Astrocyte of the cerebellum (primary cell): ENCODE measurements around the gene EYA2.

ENCODE experiments used
- DNase-seq: peaks from one replicate; pipeline ENCODE4 v3.0.0-alpha.2; 2011; ENCODE audit warnings: low read depth
- H3K4me3 ChIP-seq: 2 replicates; pipeline ENCODE4 v1.5.1; 2011; ENCODE audit warnings: mild to moderate bottlenecking, low read depth, low read length, moderate library complexity
- in situ Hi-C: cut with HindIII; loops from 2 replicates; pipeline ENCODE4 v1.10.0; 2017; ENCODE audit warnings: low sequenced_read_pairs
- TF ChIP-seq, protein P1 (sequence below): IDR thresholded peaks from 2 replicates; pipeline ENCODE4 v1.5.1; 2012; ENCODE audit warnings: low read length, low read depth, moderate library complexity, mild to moderate bottlenecking; ENCODE audit errors: missing control alignments

EYA2 gene

DNA sequence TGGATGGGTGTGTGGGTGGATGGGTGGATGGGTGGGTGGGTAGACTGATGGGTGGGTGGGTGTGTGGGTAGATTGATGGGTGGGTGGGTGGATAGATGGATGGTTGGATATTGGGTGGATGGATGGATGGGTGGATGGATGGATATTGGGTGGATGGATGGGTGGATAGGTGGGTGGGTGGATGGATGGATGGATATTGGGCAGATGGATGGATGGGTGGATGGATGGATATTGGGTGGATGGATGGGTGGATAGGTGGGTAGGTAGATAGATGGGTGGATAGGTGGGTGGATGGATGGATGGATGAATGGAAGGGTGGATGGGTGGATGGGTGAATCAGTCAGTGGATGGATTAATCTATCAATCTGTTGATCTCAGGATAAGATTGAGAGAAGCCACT is 284.6 kb downstream of the EYA2 start:
- DNase-seq: no peak
- TF ChIP-seq, protein P1, sequence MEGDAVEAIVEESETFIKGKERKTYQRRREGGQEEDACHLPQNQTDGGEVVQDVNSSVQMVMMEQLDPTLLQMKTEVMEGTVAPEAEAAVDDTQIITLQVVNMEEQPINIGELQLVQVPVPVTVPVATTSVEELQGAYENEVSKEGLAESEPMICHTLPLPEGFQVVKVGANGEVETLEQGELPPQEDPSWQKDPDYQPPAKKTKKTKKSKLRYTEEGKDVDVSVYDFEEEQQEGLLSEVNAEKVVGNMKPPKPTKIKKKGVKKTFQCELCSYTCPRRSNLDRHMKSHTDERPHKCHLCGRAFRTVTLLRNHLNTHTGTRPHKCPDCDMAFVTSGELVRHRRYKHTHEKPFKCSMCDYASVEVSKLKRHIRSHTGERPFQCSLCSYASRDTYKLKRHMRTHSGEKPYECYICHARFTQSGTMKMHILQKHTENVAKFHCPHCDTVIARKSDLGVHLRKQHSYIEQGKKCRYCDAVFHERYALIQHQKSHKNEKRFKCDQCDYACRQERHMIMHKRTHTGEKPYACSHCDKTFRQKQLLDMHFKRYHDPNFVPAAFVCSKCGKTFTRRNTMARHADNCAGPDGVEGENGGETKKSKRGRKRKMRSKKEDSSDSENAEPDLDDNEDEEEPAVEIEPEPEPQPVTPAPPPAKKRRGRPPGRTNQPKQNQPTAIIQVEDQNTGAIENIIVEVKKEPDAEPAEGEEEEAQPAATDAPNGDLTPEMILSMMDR: no peak
- in situ Hi-C loops: no loop called here
- H3K4me3 ChIP-seq: no peak overlapping the region

DNA sequence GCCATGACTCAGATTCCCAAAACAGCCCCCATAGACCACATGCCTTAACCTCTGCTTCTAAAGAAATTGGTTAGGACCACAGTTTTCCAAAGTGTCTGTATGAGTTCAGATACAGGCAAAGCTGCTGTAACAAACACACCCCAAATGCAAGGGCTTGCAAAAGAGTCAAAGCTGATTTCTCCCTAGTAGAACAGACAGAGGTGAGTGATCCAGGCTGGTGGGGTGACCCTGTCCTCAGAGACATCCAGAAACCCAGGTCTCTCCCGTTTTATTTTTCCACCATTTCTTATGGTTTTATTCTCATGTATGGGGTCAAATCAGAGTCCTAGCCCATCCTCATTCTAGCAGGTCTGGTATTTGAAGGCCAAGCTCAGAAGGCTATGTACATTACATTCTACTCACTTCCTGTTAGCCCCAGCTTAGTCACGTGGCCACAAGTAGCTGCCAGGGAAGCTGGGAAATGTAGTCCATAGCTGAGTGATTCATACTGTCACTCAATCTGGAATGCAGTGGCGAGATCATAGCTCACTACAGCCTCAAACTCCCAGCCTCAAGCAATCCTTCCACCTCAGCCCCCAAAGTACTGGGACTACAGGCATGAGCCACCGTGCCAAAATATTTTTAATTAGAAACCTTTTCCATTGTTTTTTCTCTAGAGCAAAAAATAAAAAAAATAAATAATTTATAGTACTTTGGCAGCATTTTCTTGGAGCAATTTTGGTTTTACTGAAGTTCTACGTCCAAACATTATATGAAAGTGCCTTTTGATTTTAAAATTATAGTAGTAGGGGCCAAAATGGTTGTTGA is 286.6 kb downstream of the EYA2 start:
- no peak overlapping the region for H3K4me3 ChIP-seq
- in situ Hi-C loops: no loop called here
- TF ChIP-seq, protein P1: no peak
- DNase-seq: peak; percentile 4

DNA sequence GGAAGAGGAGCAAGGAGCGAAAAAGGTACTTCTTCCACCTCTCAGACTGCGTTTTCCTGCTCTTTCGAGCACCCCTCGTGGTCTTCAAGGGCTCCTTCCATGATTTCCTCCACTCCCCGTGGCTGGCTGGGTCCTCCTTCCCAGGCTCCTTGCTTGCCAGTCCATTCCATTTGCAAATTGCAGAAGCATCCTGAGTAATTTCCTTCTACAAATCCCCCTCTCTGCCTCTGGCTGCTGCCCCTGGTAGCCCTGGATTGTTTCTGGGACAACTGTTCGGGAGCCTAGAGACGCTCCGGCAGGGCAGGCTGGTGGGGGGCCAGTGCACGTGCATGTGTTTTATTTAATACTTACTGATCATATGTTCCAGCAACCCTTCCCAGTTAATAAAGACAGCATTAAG is 288.7 kb downstream of the EYA2 start:
- H3K4me3 ChIP-seq: no peak overlapping the region
- DNase-seq: no peak
- in situ Hi-C loops: no loop called here
- TF ChIP-seq, protein P1: no peak

DNA sequence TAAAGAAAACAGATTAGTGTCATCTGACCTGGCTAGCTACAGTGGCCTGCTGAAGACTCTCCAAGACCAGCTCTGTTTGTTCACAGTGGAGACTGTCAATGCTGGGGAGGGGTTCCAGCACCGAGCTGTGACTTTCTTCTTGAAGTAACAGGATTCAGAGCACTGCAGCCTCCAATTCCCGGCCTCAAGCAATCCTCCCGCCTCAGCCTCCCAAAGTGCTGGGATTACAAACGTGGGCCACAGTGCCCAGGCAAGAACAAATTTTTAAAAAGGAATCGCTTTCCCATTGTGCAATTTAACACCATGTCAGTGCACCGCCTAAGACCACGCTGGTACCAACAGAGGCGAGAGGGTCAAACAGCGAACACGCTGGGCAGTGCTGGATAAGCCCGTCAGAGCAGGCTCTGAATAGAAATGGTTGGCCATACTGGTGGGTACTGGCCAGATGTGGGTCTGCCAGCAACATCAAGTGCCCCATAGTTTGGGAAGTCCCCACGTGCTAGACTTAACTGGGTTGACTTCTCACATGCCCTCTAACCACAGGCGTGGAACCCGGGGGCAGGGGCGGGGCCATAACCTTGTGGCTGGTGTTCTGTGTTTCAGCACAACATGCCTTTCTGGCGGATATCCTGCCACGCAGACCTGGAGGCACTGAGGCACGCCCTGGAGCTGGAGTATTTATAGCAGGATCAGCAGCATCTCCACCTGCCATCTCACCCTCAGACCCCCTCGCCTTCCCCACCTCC is 293.0 kb downstream of the EYA2 start:
- in situ Hi-C loops: no loop called here
- TF ChIP-seq, protein P1: no peak
- DNase-seq: no peak
- no peak overlapping the region for H3K4me3 ChIP-seq

DNA sequence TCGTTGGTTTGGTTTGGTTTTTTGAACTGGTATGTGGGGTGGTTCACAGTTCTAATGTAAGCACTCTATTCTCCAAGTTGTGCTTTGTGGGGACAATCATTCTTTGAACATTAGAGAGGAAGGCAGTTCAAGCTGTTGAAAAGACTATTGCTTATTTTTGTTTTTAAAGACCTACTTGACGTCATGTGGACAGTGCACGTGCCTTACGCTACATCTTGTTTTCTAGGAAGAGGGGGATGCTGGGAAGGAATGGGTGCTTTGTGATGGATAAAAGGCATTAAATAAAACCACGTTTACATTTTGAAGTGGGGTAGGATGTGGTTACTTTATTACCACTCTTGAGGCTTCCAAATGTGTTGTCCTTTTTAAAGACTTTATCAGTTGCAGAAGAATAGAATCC is 293.9 kb downstream of the EYA2 start:
- H3K4me3 ChIP-seq: no peak overlapping the region
- TF ChIP-seq, protein P1: no peak
- DNase-seq: no peak
- in situ Hi-C loops: no loop called here

DNA sequence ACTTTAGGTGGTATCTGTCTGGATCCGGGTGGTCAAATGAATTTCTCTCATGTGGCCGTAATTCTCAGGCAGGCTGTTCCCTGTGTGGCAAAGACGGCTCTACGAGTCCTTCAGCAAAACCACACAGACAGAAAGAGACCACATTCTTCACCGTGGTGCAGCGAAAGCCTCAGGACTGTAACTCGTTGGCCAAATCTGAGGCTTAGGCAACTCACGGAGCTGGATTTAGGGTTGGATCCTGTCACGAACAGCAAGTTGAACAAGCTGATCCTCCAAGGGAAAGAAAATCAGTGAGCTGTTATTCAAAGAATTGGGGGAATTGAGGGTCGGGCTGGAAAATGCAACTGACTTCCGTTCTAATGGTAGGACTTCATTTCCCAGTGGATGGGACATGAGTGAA is 294.4 kb downstream of the EYA2 start:
- no peak overlapping the region for H3K4me3 ChIP-seq
- DNase-seq: no peak
- TF ChIP-seq, protein P1: no peak
- in situ Hi-C loops: no loop called here
